NOMO-1 treated with DMSO at 0.1 percent for 48 hours (cell line): ENCODE measurements around the gene CCRL2.
"Not testable (repeated sequence)": the region's sequence is repeated elsewhere in the genome, so short reads cannot be mapped to it uniquely, and the experiment has no call there.

Source experiments
- DNase-seq: peaks from one replicate; lab custom pipeline; 2025; ENCODE audit not compliant: unreplicated experiment; lab: John Stamatoyannopoulos, UW

CCRL2 gene

GRCh38 chr3:46427916-46428833 lies 21.1 kb downstream of the CCRL2 start:
- no peak for DNase-seq

- no peak for DNase-seq
Measured at GRCh38 chr3:46429250-46429649, 22.2 kb downstream of the CCRL2 start.

GRCh38 chr3:46429671-46430070 lies 22.6 kb downstream of the CCRL2 start:
- no peak for DNase-seq

- not testable (repeated sequence) for DNase-seq
Measured at GRCh38 chr3:46430879-46431278, 23.8 kb downstream of the CCRL2 start.

- not testable (repeated sequence) for DNase-seq
Measured at GRCh38 chr3:46431905-46432304, 24.8 kb downstream of the CCRL2 start.

GRCh38 chr3:46433118-46433517 lies 26.1 kb downstream of the CCRL2 start:
- not testable (repeated sequence) for DNase-seq

- DNase-seq: no peak
Measured at GRCh38 chr3:46433841-46434240, 26.8 kb downstream of the CCRL2 start.

GRCh38 chr3:46435081-46435726 lies 28.1 kb downstream of the CCRL2 start:
- no peak for DNase-seq

- no peak for DNase-seq
Measured at GRCh38 chr3:46438831-46439230, 31.8 kb downstream of the CCRL2 start.

- DNase-seq: peak; percentile 11
Measured at GRCh38 chr3:46440531-46441294, 33.7 kb downstream of the CCRL2 start.

GRCh38 chr3:46442576-46443530 lies 35.8 kb downstream of the CCRL2 start:
- peak; percentile 16 for DNase-seq

GRCh38 chr3:46447228-46447985 lies 40.3 kb downstream of the CCRL2 start:
- DNase-seq: peak; percentile 75

- no peak for DNase-seq
Measured at GRCh38 chr3:46448721-46449120, 41.7 kb downstream of the CCRL2 start.

- no peak for DNase-seq
Measured at GRCh38 chr3:46449755-46450552, 42.9 kb downstream of the CCRL2 start.

- no peak for DNase-seq
Measured at GRCh38 chr3:46453526-46454208, 46.6 kb downstream of the CCRL2 start.

- no peak for DNase-seq
Measured at GRCh38 chr3:46454209-46454595, 47.1 kb downstream of the CCRL2 start.

- DNase-seq: no peak
Measured at GRCh38 chr3:46454606-46455005, 47.5 kb downstream of the CCRL2 start.
